CD8-positive, alpha-beta memory T cell (primary cell): Measurements from ENCODE around the gene CAPN11. TPM values are rescaled to one million over a fixed set of nuclear protein-coding genes. Genes with fewer than 3 reads are reported as not detected.
"Not testable (repeated sequence)": the region's sequence is repeated elsewhere in the genome, so short reads cannot be mapped to it uniquely, and the experiment has no call there.

Experiments
- CTCF ChIA-PET: fragments of 350-600 bp; sonication (Branson Sonifier 250); formaldehyde crosslinking; loops from one replicate; lab custom pipeline; 2021; ENCODE audit warnings: antibody characterized with exemption; lab: Charles Lee
- POLR2A ChIA-PET: fragments of 350-600 bp; sonication (Branson Sonifier 250); formaldehyde crosslinking; loops from one replicate; lab custom pipeline; 2021; ENCODE audit warnings: antibody characterized with exemption; lab: Charles Lee
- DNase-seq, 5 donors: peaks; one replicate each; pipeline versions ENCODE4 v3.0.0 to v3.0.0-alpha.2; 2020 to 2022; ENCODE audit warnings: mixed read lengths in 1 of 5
- H3K27ac ChIP-seq: one replicate; pipeline ENCODE4 v1.7.0; 2013; ENCODE audit warnings: low read depth, mild to moderate bottlenecking, low read length, moderate library complexity
- H3K27me3 ChIP-seq: 2 replicates; pipeline ENCODE4 v1.7.0; 2013; ENCODE audit warnings: low read length, mild to moderate bottlenecking; ENCODE audit not compliant: insufficient read depth, poor library complexity, severe bottlenecking
- H3K36me3 ChIP-seq: 2 replicates; pipeline ENCODE4 v1.7.0; 2013; ENCODE audit warnings: mild to moderate bottlenecking, low read length, moderate library complexity; ENCODE audit not compliant: insufficient read depth
- H3K4me1 ChIP-seq: 2 replicates; pipeline ENCODE4 v1.7.0; 2013; ENCODE audit warnings: mild to moderate bottlenecking, low read length, moderate library complexity; ENCODE audit not compliant: insufficient read depth
- H3K4me3 ChIP-seq: 2 replicates; pipeline ENCODE4 v1.7.0; 2013; ENCODE audit warnings: mild to moderate bottlenecking, low read length
- H3K9me3 ChIP-seq: 2 replicates; pipeline ENCODE4 v1.7.0; 2013; ENCODE audit warnings: mild to moderate bottlenecking, low read length
- H3K27ac Mint-ChIP-seq, 8 donors: one replicate each; pipeline ENCODE4 v1.8.0; 2020 to 2021; ENCODE audit warnings: mixed read lengths in 8 of 8, mild to moderate bottlenecking in 6 of 8, inconsistent platforms in 3 of 8, moderate library complexity in 3 of 8
- H3K27me3 Mint-ChIP-seq, 2 donors: one replicate each; pipeline ENCODE4 v1.8.0; 2020 to 2021; ENCODE audit warnings: mixed read lengths in 2 of 2, mild to moderate bottlenecking in 1 of 2, moderate library complexity in 1 of 2
- H3K36me3 Mint-ChIP-seq, 3 donors: one replicate each; pipeline ENCODE4 v1.8.0; 2020 to 2021; ENCODE audit warnings: mixed read lengths in 3 of 3, inconsistent platforms in 1 of 3, mild to moderate bottlenecking in 1 of 3
- H3K4me1 Mint-ChIP-seq, 3 donors: one replicate each; pipeline ENCODE4 v1.8.0; 2020 to 2021; ENCODE audit warnings: mixed read lengths in 3 of 3, inconsistent platforms in 1 of 3, mild to moderate bottlenecking in 1 of 3
- H3K4me3 Mint-ChIP-seq, 7 donors: one replicate each; pipeline ENCODE4 v1.8.0; 2020 to 2021; ENCODE audit warnings: mixed read lengths in 7 of 7, mild to moderate bottlenecking in 6 of 7, moderate library complexity in 4 of 7, inconsistent platforms in 2 of 7
- H3K9me3 Mint-ChIP-seq, 5 donors: one replicate each; pipeline ENCODE4 v1.8.0; 2020 to 2022; ENCODE audit warnings: mixed read lengths in 5 of 5, mild to moderate bottlenecking in 3 of 5, moderate library complexity in 2 of 5, inconsistent platforms in 1 of 5
- polyA plus RNA-seq: library from polyadenylated mRNA; unstranded; fragments of 300-500 nt; fragmentation: Illumina TruSeq; gene quantifications from one replicate; pipeline ENCODE4 v1.2.3, GENCODE V29; 2021
- total RNA-seq, 2 experiments: library from RNA; stranded (reverse); gene quantifications; one replicate each; pipeline ENCODE4 v1.2.3, GENCODE V29; 2021

Gene CAPN11
- total and polyA plus RNA-seq, 3 experiments from 2014 or later, result not detected

GRCh38 chr6:44179648-44180047 lies 21.0 kb downstream of the CAPN11 start:
- DNase-seq, result no peak
- peaks cover 3% of the 10 kb centered on the region for H3K4me1 ChIP-seq
- Mint-ChIP-seq H3K27me3 (peaks cover 2 to 4% of the 10 kb centered on the region in 2 donors), H3K4me3 (no peak overlapping the region), H3K4me1 (peaks cover 8 to 14% (median 11%) of the 10 kb centered on the region in 3 donors), H3K36me3 (no peaks in the 10 kb centered on the region), H3K27ac (peak overlapping the region in 2 of 8 donors; percentile 5 to 60), H3K9me3 (no peaks in the 10 kb centered on the region)
- H3K36me3 ChIP-seq, result no peaks in the 10 kb centered on the region
- CTCF ChIA-PET, result interaction anchor here (2.3 kb wide), 1 partner anchor 58 kb away, joined by 6 read pairs; no protein-coding TSS in a partner anchor
- no peak overlapping the region for H3K27ac ChIP-seq
- H3K9me3 ChIP-seq, result no peaks in the 10 kb centered on the region
- no peaks in the 10 kb centered on the region for H3K27me3 ChIP-seq
- POLR2A ChIA-PET, result no interaction called here
- H3K4me3 ChIP-seq, result no peak overlapping the region

- peaks cover 8 to 14% (median 11%) of the 10 kb centered on the region in 3 donors for H3K4me1 Mint-ChIP-seq
- H3K36me3 Mint-ChIP-seq, result no peaks in the 10 kb centered on the region
- H3K27ac Mint-ChIP-seq, result no peak overlapping the region
- H3K27me3 Mint-ChIP-seq, result peaks cover 5 to 11% of the 10 kb centered on the region in 2 donors
- no peaks in the 10 kb centered on the region for H3K9me3 Mint-ChIP-seq
- no peak overlapping the region for H3K4me3 Mint-ChIP-seq
- H3K9me3 ChIP-seq, result no peaks in the 10 kb centered on the region
- no peak overlapping the region for H3K27ac ChIP-seq
- ChIA-PET CTCF (no interaction called here), POLR2A (interaction anchor here (0.6 kb wide), 1 partner anchor 33 kb away, joined by 3 read pairs; no protein-coding TSS in a partner anchor)
- no peak for DNase-seq
- H3K4me1 ChIP-seq, result peaks cover 3% of the 10 kb centered on the region
- H3K36me3 ChIP-seq, result no peaks in the 10 kb centered on the region
- no peak overlapping the region for H3K4me3 ChIP-seq
- no peaks in the 10 kb centered on the region for H3K27me3 ChIP-seq
Measured at GRCh38 chr6:44180406-44180805, 21.8 kb downstream of the CAPN11 start.

GRCh38 chr6:44180886-44181285 lies 22.3 kb downstream of the CAPN11 start:
- ChIA-PET POLR2A (interaction anchor here (0.6 kb wide), 1 partner anchor 32 kb away, joined by 3 read pairs; no protein-coding TSS in a partner anchor), CTCF (no interaction called here)
- peaks cover 6 to 14% of the 10 kb centered on the region in 2 donors for H3K27me3 Mint-ChIP-seq
- H3K9me3 Mint-ChIP-seq, result no peaks in the 10 kb centered on the region
- Histone ChIP-seq H3K27me3 (no peaks in the 10 kb centered on the region), H3K27ac (no peak overlapping the region), H3K4me3 (no peak overlapping the region), H3K9me3 (no peaks in the 10 kb centered on the region), H3K4me1 (peaks cover 6% of the 10 kb centered on the region), H3K36me3 (no peaks in the 10 kb centered on the region)
- DNase-seq, result no peak
- no peak overlapping the region for H3K27ac Mint-ChIP-seq
- H3K4me3 Mint-ChIP-seq, result no peak overlapping the region
- no peaks in the 10 kb centered on the region for H3K36me3 Mint-ChIP-seq
- H3K4me1 Mint-ChIP-seq, result peaks cover 9 to 16% (median 11%) of the 10 kb centered on the region in 3 donors

- H3K27me3 ChIP-seq, H3K27ac ChIP-seq, H3K4me3 Mint-ChIP-seq, H3K4me3 ChIP-seq, H3K4me1 ChIP-seq, POLR2A ChIA-PET, H3K27ac Mint-ChIP-seq, DNase-seq, H3K36me3 Mint-ChIP-seq, H3K9me3 Mint-ChIP-seq, H3K36me3 ChIP-seq, H3K9me3 ChIP-seq: not testable (repeated sequence)
- CTCF ChIA-PET, result interaction anchor here (2.4 kb wide), 1 partner anchor 9 kb away, joined by 7 read pairs; no protein-coding TSS in a partner anchor
- H3K4me1 Mint-ChIP-seq, result peaks cover 11 to 14% (median 14%) of the 10 kb centered on the region in 3 donors
- H3K27me3 Mint-ChIP-seq, result peaks cover 8 to 16% of the 10 kb centered on the region in 2 donors
Measured at GRCh38 chr6:44181784-44182183, 23.2 kb downstream of the CAPN11 start.

- no peak for DNase-seq
- Histone ChIP-seq H3K4me1 (peaks cover 8% of the 10 kb centered on the region), H3K36me3 (no peaks in the 10 kb centered on the region), H3K9me3 (no peaks in the 10 kb centered on the region), H3K4me3 (no peak overlapping the region), H3K27ac (no peak overlapping the region), H3K27me3 (no peaks in the 10 kb centered on the region)
- Mint-ChIP-seq H3K4me1 (peaks cover 5 to 7% (median 6%) of the 10 kb centered on the region in 3 donors), H3K27me3 (peaks cover 8 to 16% of the 10 kb centered on the region in 2 donors), H3K36me3 (no peaks in the 10 kb centered on the region), H3K27ac (peak overlapping the region in 1 of 8 donors; percentile 33), H3K9me3 (no peaks in the 10 kb centered on the region), H3K4me3 (no peak overlapping the region)
- ChIA-PET POLR2A (no interaction called here), CTCF (interaction anchor here (2.4 kb wide), 1 partner anchor 10 kb away, joined by 7 read pairs; no protein-coding TSS in a partner anchor)
Measured at GRCh38 chr6:44182911-44183390, 24.3 kb downstream of the CAPN11 start.

- Histone ChIP-seq H3K4me1 (peaks cover 8% of the 10 kb centered on the region), H3K4me3 (no peak overlapping the region), H3K36me3 (no peaks in the 10 kb centered on the region), H3K9me3 (no peaks in the 10 kb centered on the region), H3K27ac (no peak overlapping the region), H3K27me3 (no peaks in the 10 kb centered on the region)
- Mint-ChIP-seq H3K27ac (no peak overlapping the region), H3K4me3 (no peak overlapping the region), H3K36me3 (no peaks in the 10 kb centered on the region), H3K9me3 (no peaks in the 10 kb centered on the region), H3K4me1 (peaks cover 5 to 7% (median 6%) of the 10 kb centered on the region in 3 donors), H3K27me3 (peaks cover 8 to 16% of the 10 kb centered on the region in 2 donors)
- ChIA-PET POLR2A (no interaction called here), CTCF (interaction anchor here (2.4 kb wide), 1 partner anchor 11 kb away, joined by 7 read pairs; no protein-coding TSS in a partner anchor)
- DNase-seq, result no peak
Measured at GRCh38 chr6:44183783-44184182, 25.2 kb downstream of the CAPN11 start.

- H3K27ac ChIP-seq, H3K4me1 Mint-ChIP-seq, H3K9me3 Mint-ChIP-seq, H3K4me3 Mint-ChIP-seq, H3K36me3 Mint-ChIP-seq, POLR2A ChIA-PET, H3K4me3 ChIP-seq, H3K27ac Mint-ChIP-seq, H3K9me3 ChIP-seq, H3K4me1 ChIP-seq, DNase-seq, H3K27me3 ChIP-seq, H3K36me3 ChIP-seq: not testable (repeated sequence)
- CTCF ChIA-PET, result interaction anchor here (0.6 to 1.5 kb wide), 3 partner anchors 12 to 51 kb away, joined by 3 read pairs; no protein-coding TSS in a partner anchor
- H3K27me3 Mint-ChIP-seq, result peaks cover 10 to 20% of the 10 kb centered on the region in 2 donors
Measured at GRCh38 chr6:44185356-44185755, 26.7 kb downstream of the CAPN11 start.

- DNase-seq, result peak in 1 of 5 donors; percentile 25
- Histone ChIP-seq H3K4me1 (peaks cover 8% of the 10 kb centered on the region), H3K27me3 (no peaks in the 10 kb centered on the region), H3K36me3 (no peaks in the 10 kb centered on the region), H3K4me3 (no peak overlapping the region), H3K9me3 (no peaks in the 10 kb centered on the region), H3K27ac (no peak overlapping the region)
- peaks cover 5 to 7% (median 6%) of the 10 kb centered on the region in 3 donors for H3K4me1 Mint-ChIP-seq
- H3K27ac Mint-ChIP-seq, result peak overlapping the region in 3 of 8 donors; percentile 44 to 64 (median 56)
- H3K27me3 Mint-ChIP-seq, result peaks cover 10 to 20% of the 10 kb centered on the region in 2 donors
- ChIA-PET POLR2A (no interaction called here), CTCF (interaction anchor here (0.6 to 1.5 kb wide), 3 partner anchors 13 to 50 kb away, joined by 3 read pairs; no protein-coding TSS in a partner anchor)
- no peaks in the 10 kb centered on the region for H3K36me3 Mint-ChIP-seq
- no peaks in the 10 kb centered on the region for H3K9me3 Mint-ChIP-seq
- peak overlapping the region in 1 of 7 donors; percentile 58 for H3K4me3 Mint-ChIP-seq
Measured at GRCh38 chr6:44185953-44186634, 27.5 kb downstream of the CAPN11 start.
